Right lobe of liver (tissue), 6 donors: Measurements from ENCODE around the gene GMEB1. TPM values are rescaled to one million over a fixed set of nuclear protein-coding genes. Genes with fewer than 3 reads are reported as not detected.
"Not testable (repeated sequence)": the region's sequence is repeated elsewhere in the genome, so short reads cannot be mapped to it uniquely, and the experiment has no call there.

Experiments used
- ATAC-seq, 4 donors: fragments of 200-7000 bp; cut with Tn5 transposase; one replicate each; pipeline ENCODE4 v1.9.1; 2020; ENCODE audit warnings: mild to moderate bottlenecking in 4 of 4, moderate library complexity in 4 of 4
- DNase-seq, 3 donors: peaks; one replicate each; pipeline ENCODE4 v3.0.0-alpha.2; 2020
- H3K27ac ChIP-seq, 3 donors: fragments of 200-600 bp; one replicate each; pipeline ENCODE4 v1.8.0; 2022
- H3K27me3 ChIP-seq, 2 donors: fragments of 200-600 bp; one replicate each; pipeline ENCODE4 v1.8.0; 2022
- H3K36me3 ChIP-seq, 4 donors: fragments of 200-600 bp; sonication (generic) in 1 of 4; one replicate each; pipeline versions ENCODE4 v1.5.1 to v1.8.0; 2017 to 2022; ENCODE audit warnings: control low read depth in 1 of 4
- H3K4me1 ChIP-seq, 4 donors: fragments of 200-600 bp; sonication (generic) in 1 of 4; one replicate each; pipeline versions ENCODE4 v1.5.1 to v1.8.0; 2017 to 2022; ENCODE audit warnings: control low read depth in 1 of 4
- H3K4me3 ChIP-seq, 3 donors: fragments of 200-600 bp; one replicate each; pipeline ENCODE4 v1.8.0; 2022
- H3K9me3 ChIP-seq, 4 donors: fragments of 200-600 bp; sonication (generic) in 1 of 4; one replicate each; pipeline versions ENCODE4 v1.5.1 to v1.8.0; 2017 to 2022; ENCODE audit warnings: control low read depth in 1 of 4
- POLR2A ChIP-seq: fragments of 450-650 bp; IDR thresholded peaks from one replicate; pipeline ENCODE4 v1.6.1; 2017; ENCODE audit warnings: antibody characterized with exemption, mild to moderate bottlenecking
- WGBS: methylation state at CpG from one replicate; pipeline ENCODE4 v1.1.6; 2018; ENCODE audit warnings: low coverage, low lambda C conversion rate; ENCODE audit not compliant: insufficient coverage; ENCODE audit errors: missing lambda C conversion rate; 5-methylcytosine and 5-hydroxymethylcytosine counted together
- intact Hi-C, 2 donors: fragments of 100-400 bp; cut with DNase I; formaldehyde crosslinking; loops; one replicate each; pipeline versions ENCODE4 v1.11.2 to v1.14.1; 2022
- total RNA-seq, 6 experiments: library from RNA; depleted of rRNA in 2 of 6; stranded (reverse); fragments of >200 nt in 2 of 6; fragmentation: NEBNext Ultra II Directional in 3 of 6; extraction: Animal tissue kit (Norgen Biotek cat#: 25700) in 3 of 6; gene quantifications; one replicate each; pipeline versions ENCODE4 v1.1.0 to v1.2.4, GENCODE V29; 2016 to 2023
- TF ChIP-seq, protein P1 (sequence below), 4 donors: fragments of 200-600 bp in 3 of 4; fragments of 450-650 bp in 1 of 4; IDR thresholded peaks; one replicate each; pipeline versions ENCODE4 v1.5.1 to v1.8.0; 2016 to 2022; ENCODE audit warnings: antibody characterized with exemption in 4 of 4, mild to moderate bottlenecking in 2 of 4
- donor health status: DM: no; HTN: yes; CAD: no.
- donor health status: DM: no; HTN: no; CAD: no.
- donor health status: DM: no; HTN: no; CAD: no.
- donor health status: DM: no; HTN: yes; CAD: no.
- donor health status: DM: no; HTN: yes; CAD: no.

The GMEB1 gene
- total RNA-seq, 6 experiments from 2014 or later: 2.8 to 5.7 (median 4.6) TPM

GRCh38 chr1:28718586-28719331 lies 50.2 kb downstream of the GMEB1 start:
- TF ChIP-seq, protein P1, sequence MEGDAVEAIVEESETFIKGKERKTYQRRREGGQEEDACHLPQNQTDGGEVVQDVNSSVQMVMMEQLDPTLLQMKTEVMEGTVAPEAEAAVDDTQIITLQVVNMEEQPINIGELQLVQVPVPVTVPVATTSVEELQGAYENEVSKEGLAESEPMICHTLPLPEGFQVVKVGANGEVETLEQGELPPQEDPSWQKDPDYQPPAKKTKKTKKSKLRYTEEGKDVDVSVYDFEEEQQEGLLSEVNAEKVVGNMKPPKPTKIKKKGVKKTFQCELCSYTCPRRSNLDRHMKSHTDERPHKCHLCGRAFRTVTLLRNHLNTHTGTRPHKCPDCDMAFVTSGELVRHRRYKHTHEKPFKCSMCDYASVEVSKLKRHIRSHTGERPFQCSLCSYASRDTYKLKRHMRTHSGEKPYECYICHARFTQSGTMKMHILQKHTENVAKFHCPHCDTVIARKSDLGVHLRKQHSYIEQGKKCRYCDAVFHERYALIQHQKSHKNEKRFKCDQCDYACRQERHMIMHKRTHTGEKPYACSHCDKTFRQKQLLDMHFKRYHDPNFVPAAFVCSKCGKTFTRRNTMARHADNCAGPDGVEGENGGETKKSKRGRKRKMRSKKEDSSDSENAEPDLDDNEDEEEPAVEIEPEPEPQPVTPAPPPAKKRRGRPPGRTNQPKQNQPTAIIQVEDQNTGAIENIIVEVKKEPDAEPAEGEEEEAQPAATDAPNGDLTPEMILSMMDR (IDR thresholded peaks at IDR 0.05): no peak
- TF ChIP-seq POLR2A: no peak
- DNase-seq (no peak), ATAC-seq (peak in 1 of 4 donors; percentile 25)
- WGBS: 84% methylated on average over 4 of the region's 4 CpGs
- Histone ChIP-seq H3K4me3 (no peak overlapping the region), H3K9me3 (no peaks in the 10 kb centered on the region), H3K27ac (no peak overlapping the region), H3K4me1 (no peaks in the 10 kb centered on the region), H3K27me3 (no peaks in the 10 kb centered on the region), H3K36me3 (peaks cover 0 to 11% (median 7%) of the 10 kb centered on the region in 4 donors)
- intact Hi-C loops: no loop called here

- DNase-seq (no peak), ATAC-seq (no peak)
- intact Hi-C loops: no loop called here
- H3K9me3 ChIP-seq: no peaks in the 10 kb centered on the region
- H3K27ac ChIP-seq: no peak overlapping the region
- TF ChIP-seq, protein P1 (IDR thresholded peaks at IDR 0.05): no peak
- TF ChIP-seq POLR2A: no peak
- no peaks in the 10 kb centered on the region for H3K27me3 ChIP-seq
- no peaks in the 10 kb centered on the region for H3K4me1 ChIP-seq
- H3K36me3 ChIP-seq: peaks cover 0 to 8% (median 4%) of the 10 kb centered on the region in 4 donors
- H3K4me3 ChIP-seq: no peak overlapping the region
These were observed 50.7 kb downstream of the GMEB1 start for GRCh38 chr1:28719332-28719619.

DNA sequence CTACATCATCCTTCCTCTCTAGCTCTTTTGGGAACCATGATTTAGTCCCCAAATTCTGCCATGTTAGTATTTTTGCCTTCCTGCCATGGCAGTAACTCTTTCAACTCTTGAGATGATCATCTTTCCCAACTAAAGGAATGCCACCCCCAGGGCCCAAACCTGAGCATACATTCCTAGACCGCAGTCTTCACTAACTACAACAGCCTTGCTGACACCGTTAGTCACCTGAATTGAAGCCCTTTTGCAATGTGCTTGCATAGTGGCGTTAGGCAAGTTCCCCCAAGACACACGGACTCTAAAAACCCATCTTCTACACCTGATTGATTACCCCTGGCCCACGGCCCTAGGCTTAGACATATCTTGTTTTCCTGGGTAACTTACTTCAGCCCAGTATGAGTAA lies 51.8 kb downstream of the GMEB1 start:
- Histone ChIP-seq H3K36me3 (no peaks in the 10 kb centered on the region), H3K27ac (no peak overlapping the region), H3K9me3 (no peaks in the 10 kb centered on the region), H3K4me1 (no peaks in the 10 kb centered on the region), H3K27me3 (no peaks in the 10 kb centered on the region), H3K4me3 (no peak overlapping the region)
- intact Hi-C loops: no loop called here
- WGBS: 77% methylated on average over 5 of the region's 5 CpGs
- ATAC-seq (no peak), DNase-seq (no peak)
- TF ChIP-seq POLR2A: no peak
- TF ChIP-seq, protein P1 (IDR thresholded peaks at IDR 0.05): no peak

DNA sequence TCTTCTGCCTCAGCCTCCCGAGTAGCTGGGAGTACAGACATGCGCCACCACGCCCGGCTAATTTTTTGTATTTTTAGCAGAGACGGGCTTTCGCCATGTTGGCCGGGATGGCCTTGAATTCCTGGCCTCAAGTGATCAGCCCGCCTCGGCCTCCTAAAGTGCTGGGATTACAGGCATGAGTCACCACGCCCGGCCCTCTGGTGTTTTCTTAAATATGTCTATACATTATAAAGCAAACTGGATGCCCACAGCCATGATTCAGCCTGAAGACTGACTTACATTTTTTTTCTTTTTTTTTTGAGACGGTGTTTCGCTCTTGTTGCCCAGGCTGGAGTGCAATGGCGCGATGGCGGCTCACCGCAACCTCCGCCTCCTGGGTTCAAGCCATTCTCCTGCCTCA lies 53.3 kb downstream of the GMEB1 start:
- H3K9me3 ChIP-seq, H3K4me3 ChIP-seq, DNase-seq, H3K27ac ChIP-seq, ATAC-seq, H3K4me1 ChIP-seq, H3K27me3 ChIP-seq, intact Hi-C loops, H3K36me3 ChIP-seq: not testable (repeated sequence)
- 98% methylated on average over 11 of the region's 18 CpGs for WGBS

DNA sequence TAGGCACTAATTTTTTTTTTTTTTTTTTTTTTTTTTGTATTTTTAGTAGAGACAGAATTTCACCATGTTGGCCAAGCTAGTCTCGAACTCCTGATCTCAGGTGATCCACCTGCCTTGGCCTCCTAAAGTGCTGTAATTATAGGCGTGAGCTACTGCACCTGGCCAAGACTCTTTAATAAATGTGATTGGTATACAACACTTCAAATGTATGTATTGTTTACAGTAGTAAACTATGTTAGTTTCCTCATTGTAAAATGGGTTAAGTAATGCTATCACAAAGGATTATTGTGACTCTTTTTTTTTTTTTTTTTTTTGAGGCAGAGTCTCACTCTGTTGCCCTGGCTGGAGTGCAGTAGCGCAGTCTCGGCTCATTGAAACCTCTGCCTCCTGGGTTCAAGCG lies 56.8 kb downstream of the GMEB1 start:
- 91% methylated on average over 5 of the region's 5 CpGs for WGBS
- H3K4me1 ChIP-seq, DNase-seq, H3K4me3 ChIP-seq, H3K27ac ChIP-seq, ATAC-seq, H3K36me3 ChIP-seq, intact Hi-C loops, H3K9me3 ChIP-seq, H3K27me3 ChIP-seq: not testable (repeated sequence)
